ENCODE measurements around the gene HNRNPC. TPM values are rescaled to one million over a fixed set of nuclear protein-coding genes. Genes with fewer than 3 reads are reported as not detected.

HNRNPC gene
- polyA plus RNA-seq, 1 donor from 2014 or later, result 1,176 TPM

GRCh38 chr14:21199611-21200560 is 69.4 kb downstream of the HNRNPC start:
- TF ChIP-seq RAD21 (conservative IDR thresholded peaks at IDR 0.05) (no peak), TAF1 (IDR thresholded peaks at IDR 0.05; ENCODE audit: low read depth) (no peak), MXI1 (conservative IDR thresholded peaks at IDR 0.05; ENCODE audit: poor library complexity, severe bottlenecking) (no peak), EZH2 (IDR thresholded peaks at IDR 0.05; ENCODE audit: borderline replicate concordance, insufficient read depth, low read length, poor library complexity, severe bottlenecking) (no peak), EP300 (conservative IDR thresholded peaks at IDR 0.05; ENCODE audit: poor library complexity, severe bottlenecking) (no peak), SMC3 (conservative IDR thresholded peaks at IDR 0.05; ENCODE audit: poor library complexity) (no peak), POLR2AphosphoS5 (IDR thresholded peaks at IDR 0.05) (no peak), CTCF (IDR thresholded peaks at IDR 0.05; ENCODE audit: poor library complexity, severe bottlenecking) (no peak), REST (IDR thresholded peaks at IDR 0.05; ENCODE audit: borderline replicate concordance) (no peak)

GRCh38 chr14:21197418-21198205 is 71.6 kb downstream of the HNRNPC start:
- no peaks in the 10 kb centered on the region for H3K36me3 ChIP-seq (ENCODE audit: insufficient read depth, low read length)
- TF ChIP-seq MXI1 (conservative IDR thresholded peaks at IDR 0.05; ENCODE audit: poor library complexity, severe bottlenecking) (no peak), POLR2AphosphoS5 (IDR thresholded peaks at IDR 0.05) (peak; percentile 4)
- no peaks in the 10 kb centered on the region for H3K79me2 ChIP-seq (replicated peaks; ENCODE audit: insufficient read depth, low read length)
- H2AFZ ChIP-seq (ENCODE audit: low read depth, low read length), result no peak overlapping the region
- no peaks in the 10 kb centered on the region for H3K27me3 ChIP-seq (ENCODE audit: insufficient read depth, low read depth, low read length)
- no peak overlapping the region for H3K4me2 ChIP-seq (ENCODE audit: low read length)
- no peaks in the 10 kb centered on the region for H3K9me3 ChIP-seq (ENCODE audit: low read length)
- no peak overlapping the region for H3K27ac ChIP-seq (ENCODE audit: low read length)
- H3F3A ChIP-seq (ENCODE audit: insufficient read depth, low read length, poor library complexity, severe bottlenecking), result peaks cover 4% of the 10 kb centered on the region
- no peak overlapping the region for H3K4me3 ChIP-seq (ENCODE audit: low read length)
- no peaks in the 10 kb centered on the region for H4K20me1 ChIP-seq (ENCODE audit: insufficient read depth)
- no peaks in the 10 kb centered on the region for H3K9me2 ChIP-seq (ENCODE audit: insufficient read depth, low read length)
- no peak overlapping the region for H3K9ac ChIP-seq (ENCODE audit: low read length)

More at GRCh38 chr14:21199611-21200560, 69.4 kb downstream of the HNRNPC start:
- H3K27ac ChIP-seq (ENCODE audit: low read length), result no peak overlapping the region
- no peaks in the 10 kb centered on the region for H4K20me1 ChIP-seq (ENCODE audit: insufficient read depth)
- no peak overlapping the region for H3K4me3 ChIP-seq (ENCODE audit: low read length)
- peaks cover 4% of the 10 kb centered on the region for H3F3A ChIP-seq (ENCODE audit: insufficient read depth, low read length, poor library complexity, severe bottlenecking)
- H3K9me3 ChIP-seq (ENCODE audit: low read length), result no peaks in the 10 kb centered on the region
- no peak overlapping the region for H2AFZ ChIP-seq (ENCODE audit: low read depth, low read length)
- H3K79me2 ChIP-seq (replicated peaks; ENCODE audit: insufficient read depth, low read length), result no peaks in the 10 kb centered on the region
- H3K9ac ChIP-seq (ENCODE audit: low read length), result no peak overlapping the region
- H3K36me3 ChIP-seq (ENCODE audit: insufficient read depth, low read length), result no peaks in the 10 kb centered on the region
- no peaks in the 10 kb centered on the region for H3K9me2 ChIP-seq (ENCODE audit: insufficient read depth, low read length)
- H3K4me2 ChIP-seq (ENCODE audit: low read length), result no peak overlapping the region
- no peaks in the 10 kb centered on the region for H3K27me3 ChIP-seq (ENCODE audit: insufficient read depth, low read depth, low read length)

Measured in neural cell (in vitro differentiated cells).